ENCODE data around the gene QRICH2.
"Not testable (repeated sequence)": the region's sequence is repeated elsewhere in the genome, so short reads cannot be mapped to it uniquely, and the experiment has no call there.

Gene QRICH2, protein sequence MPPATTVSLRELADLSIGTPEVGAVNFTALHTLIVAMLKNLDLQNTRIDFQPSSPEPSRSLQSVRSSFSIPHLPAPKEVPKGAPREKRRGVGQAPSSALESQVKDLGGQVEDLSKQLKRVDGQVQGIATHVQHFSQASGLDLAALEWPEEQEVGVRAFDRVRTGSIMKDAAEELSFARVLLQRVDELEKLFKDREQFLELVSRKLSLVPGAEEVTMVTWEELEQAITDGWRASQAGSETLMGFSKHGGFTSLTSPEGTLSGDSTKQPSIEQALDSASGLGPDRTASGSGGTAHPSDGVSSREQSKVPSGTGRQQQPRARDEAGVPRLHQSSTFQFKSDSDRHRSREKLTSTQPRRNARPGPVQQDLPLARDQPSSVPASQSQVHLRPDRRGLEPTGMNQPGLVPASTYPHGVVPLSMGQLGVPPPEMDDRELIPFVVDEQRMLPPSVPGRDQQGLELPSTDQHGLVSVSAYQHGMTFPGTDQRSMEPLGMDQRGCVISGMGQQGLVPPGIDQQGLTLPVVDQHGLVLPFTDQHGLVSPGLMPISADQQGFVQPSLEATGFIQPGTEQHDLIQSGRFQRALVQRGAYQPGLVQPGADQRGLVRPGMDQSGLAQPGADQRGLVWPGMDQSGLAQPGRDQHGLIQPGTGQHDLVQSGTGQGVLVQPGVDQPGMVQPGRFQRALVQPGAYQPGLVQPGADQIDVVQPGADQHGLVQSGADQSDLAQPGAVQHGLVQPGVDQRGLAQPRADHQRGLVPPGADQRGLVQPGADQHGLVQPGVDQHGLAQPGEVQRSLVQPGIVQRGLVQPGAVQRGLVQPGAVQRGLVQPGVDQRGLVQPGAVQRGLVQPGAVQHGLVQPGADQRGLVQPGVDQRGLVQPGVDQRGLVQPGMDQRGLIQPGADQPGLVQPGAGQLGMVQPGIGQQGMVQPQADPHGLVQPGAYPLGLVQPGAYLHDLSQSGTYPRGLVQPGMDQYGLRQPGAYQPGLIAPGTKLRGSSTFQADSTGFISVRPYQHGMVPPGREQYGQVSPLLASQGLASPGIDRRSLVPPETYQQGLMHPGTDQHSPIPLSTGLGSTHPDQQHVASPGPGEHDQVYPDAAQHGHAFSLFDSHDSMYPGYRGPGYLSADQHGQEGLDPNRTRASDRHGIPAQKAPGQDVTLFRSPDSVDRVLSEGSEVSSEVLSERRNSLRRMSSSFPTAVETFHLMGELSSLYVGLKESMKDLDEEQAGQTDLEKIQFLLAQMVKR (N-terminal part only)

GRCh38 chr17:76307966-76308338 is at the start of gene QRICH2:
Gene QRICH2 (minus strand): TSS chr17:76308276. CDS start chr17:76307998, 278 bp downstream.
- no peak for DNase-seq (ENCODE audit: low read depth in 2 of 2)

GRCh38 chr17:76357597-76358158 is 49.6 kb upstream of the QRICH2 start:
- DNase-seq (ENCODE audit: low read depth in 2 of 2), result no peak

DNA sequence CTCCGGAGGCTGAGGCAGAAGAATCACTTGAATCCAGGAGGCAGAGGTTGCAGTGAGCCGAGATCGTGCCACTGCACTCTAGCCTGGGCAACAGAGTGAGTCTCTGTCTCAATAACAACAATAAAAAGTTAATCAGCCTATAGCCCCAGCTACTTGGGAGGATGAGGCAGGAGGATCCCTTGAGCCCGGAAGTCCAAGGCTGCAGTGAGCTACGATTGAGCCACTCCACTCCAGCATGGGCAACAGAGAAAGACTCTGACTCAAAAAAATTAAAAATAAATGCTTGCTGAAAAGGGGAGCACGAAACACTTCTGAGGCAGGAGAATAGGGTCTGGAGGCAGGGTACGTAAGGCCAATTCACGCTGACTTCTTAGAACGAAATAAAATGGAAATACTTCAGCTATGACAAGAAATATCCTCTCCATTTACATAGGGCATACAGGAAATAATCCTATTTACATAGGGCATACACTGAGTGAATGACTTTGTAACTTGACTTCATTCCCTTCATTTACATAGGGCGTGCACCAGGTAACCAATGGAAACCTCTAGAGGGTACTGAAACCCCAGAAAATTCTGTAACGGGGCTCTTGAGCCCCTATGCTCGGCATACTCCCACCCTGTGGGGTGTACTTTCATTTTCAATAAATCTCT is 48.9 kb upstream of the QRICH2 start:
- DNase-seq (ENCODE audit: low read depth in 2 of 2), result no peak

DNA sequence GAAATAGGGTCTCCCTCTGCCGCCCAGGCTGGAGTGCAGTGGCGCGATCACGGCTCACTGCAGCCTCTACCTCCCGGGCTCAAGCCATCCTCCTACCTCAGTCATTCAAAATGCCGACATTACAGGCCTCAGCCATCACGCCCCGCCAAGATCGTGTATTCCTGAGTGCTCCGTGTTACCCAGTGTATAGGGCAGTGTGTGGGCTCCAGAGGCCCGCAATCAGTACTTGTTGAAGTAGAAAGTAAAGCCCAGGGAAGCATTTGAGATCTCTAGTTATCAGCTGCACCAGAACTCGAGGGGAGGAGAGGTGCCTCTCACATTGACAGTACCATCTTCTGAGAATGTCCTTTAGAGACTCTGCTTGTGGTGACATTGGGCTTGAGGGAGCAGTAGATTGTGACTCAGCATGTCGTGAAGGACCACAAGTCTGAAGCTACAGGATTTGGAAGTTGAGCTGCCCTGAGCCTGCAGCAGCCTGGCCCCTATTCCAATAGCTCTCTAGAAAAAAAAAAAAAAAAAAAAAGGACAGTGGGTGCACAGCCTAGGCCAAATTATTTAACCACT is 46.8 kb upstream of the QRICH2 start:
- no peak for DNase-seq (ENCODE audit: low read depth in 2 of 2)

GRCh38 chr17:76354317-76354729 is 46.2 kb upstream of the QRICH2 start:
- no peak for DNase-seq (ENCODE audit: low read depth in 2 of 2)

- DNase-seq (ENCODE audit: low read depth in 2 of 2), result peak; percentile 71 to 77
Measured at GRCh38 chr17:76353599-76354316, 45.7 kb upstream of the QRICH2 start, which contains the start of gene PRPSAP1. Gene PRPSAP1 (minus strand): TSS chr17:76353916. CDS start chr17:76353703, 213 bp downstream.

- DNase-seq (ENCODE audit: low read depth in 2 of 2), result peak; percentile 5 to 11
Measured at GRCh38 chr17:76353004-76353598, 45.0 kb upstream of the QRICH2 start.

- no peak for DNase-seq (ENCODE audit: low read depth in 2 of 2)
Measured at GRCh38 chr17:76351526-76352071, 43.5 kb upstream of the QRICH2 start.

DNA sequence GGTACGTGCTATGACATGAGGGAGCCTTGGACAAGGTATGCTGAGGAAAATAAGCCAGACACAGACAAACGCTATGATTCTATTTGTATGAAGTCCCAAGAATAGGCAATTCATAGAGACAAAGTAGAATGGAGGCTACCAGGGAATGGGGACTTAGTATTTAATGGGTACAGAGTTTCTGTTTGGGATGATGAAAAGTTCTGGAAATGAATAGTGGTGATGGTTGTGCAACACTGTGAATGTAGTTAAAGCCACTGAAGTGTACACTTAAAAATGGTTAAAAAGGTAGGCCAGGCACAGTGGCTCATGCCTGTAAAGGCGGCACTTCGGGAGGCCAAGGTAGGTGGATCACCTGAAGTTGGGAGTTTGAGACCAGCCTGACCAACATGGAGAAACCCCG is 42.4 kb upstream of the QRICH2 start:
- DNase-seq (ENCODE audit: low read depth in 2 of 2), result no peak

DNA sequence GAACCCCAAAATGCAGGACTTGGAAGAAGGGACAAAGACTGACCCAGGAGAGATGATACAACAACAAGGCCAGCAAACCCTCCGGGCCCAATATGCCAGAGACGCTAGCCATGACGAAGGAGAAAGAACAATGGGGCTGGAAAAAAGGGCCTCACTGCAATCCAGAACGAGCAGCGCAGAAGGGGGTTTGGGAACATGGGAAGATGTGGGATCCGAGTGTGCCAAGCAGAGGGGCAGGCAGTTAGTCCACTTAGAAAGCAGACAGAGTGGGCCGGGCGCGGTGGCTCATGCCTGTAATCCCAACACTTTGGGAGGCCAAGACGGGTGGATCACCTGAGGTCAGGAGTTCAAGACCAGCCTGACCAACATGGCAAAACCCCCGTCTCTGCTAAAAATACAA is 38.9 kb upstream of the QRICH2 start:
- DNase-seq (ENCODE audit: low read depth in 2 of 2), result not testable (repeated sequence)

GRCh38 chr17:76345377-76345974 is 37.4 kb upstream of the QRICH2 start:
- DNase-seq (ENCODE audit: low read depth in 2 of 2), result no peak

DNA sequence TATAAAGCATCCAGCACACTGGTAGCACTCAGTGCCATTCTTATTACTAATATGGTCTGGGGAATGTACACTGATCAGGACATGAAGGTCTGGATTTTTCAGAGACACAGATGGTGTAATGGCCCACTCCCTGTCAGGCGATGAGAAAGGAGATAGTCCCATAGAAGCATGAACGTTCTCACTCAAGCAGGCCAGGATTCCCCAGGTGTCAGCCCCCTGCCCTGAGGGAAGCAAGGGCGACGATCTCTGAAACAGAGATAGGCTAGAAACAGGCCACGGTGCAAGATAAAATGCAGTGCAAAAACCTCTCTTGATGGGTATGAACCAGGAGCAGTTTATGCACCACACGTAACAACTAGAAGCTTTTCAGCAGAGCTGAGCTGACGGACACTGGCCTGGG is 35.0 kb upstream of the QRICH2 start:
- no peak for DNase-seq (ENCODE audit: low read depth in 2 of 2)

DNA sequence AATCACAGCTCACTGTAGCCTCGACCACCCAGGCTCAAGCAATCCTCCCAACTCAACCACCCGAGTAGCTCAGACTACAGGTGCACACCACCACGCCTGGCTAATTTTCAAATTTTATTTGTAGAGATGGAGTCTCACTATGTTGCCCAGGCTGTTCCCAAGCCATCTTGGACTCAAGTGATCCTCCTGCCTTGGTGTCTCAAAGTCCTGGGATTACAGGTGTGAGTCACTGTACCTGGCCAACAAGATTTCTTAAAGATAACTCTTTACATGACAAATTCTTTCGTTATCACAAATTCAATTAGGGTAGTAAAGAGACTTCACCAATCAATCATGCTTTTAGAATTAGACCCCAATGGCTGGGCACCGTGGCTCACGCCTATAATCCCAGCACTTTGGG is 33.2 kb upstream of the QRICH2 start:
- DNase-seq (ENCODE audit: low read depth in 2 of 2), result no peak

DNA sequence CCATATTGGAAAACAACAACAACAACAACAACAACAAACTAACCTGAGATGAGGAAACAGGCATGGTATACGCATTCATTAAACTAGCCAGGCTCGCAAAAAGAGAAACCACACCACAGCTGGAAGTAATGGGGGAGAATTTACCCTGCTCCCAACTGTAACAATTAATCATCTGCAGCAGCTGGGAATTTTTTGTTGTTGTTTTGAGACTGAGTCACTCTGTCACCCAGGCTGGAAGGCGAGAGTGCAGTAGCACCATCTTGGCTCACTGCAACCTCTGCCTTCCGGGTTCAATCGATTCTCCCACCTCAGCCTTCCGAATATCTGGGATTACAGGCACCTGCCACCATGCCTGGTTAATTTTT is 29.3 kb upstream of the QRICH2 start:
- DNase-seq (ENCODE audit: low read depth in 2 of 2), result no peak

DNA sequence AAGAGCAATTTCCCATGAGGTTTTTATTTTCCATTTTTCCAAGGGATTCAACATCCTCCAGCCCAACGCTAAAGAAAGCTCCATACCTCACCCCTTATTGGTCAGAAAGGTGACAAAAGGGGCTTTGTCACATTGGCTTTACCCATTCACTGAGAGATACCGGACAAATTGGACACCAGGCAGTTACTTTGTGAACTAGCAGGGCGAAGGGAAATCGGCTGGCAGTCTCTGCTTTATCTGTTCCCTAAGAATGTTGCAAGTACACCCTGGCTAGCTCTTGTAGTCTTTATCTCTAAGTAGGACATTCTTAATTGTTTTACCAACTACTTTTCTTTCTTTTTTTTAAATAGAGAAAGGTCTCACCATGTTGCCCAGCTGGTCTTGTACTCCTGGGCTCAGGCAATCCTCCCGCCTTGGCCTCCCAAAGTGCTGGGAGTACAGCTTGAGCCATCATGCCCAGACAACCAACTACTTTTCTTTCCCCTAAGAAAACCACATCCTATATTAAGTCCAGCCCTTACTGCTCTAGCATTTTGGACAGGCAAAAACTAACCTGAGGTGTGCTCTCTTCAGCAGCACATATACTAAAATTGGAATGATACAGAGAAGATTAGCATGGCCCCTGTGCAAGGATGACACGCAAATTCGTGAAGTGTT is 28.8 kb upstream of the QRICH2 start:
- DNase-seq (ENCODE audit: low read depth in 2 of 2), result no peak

DNA sequence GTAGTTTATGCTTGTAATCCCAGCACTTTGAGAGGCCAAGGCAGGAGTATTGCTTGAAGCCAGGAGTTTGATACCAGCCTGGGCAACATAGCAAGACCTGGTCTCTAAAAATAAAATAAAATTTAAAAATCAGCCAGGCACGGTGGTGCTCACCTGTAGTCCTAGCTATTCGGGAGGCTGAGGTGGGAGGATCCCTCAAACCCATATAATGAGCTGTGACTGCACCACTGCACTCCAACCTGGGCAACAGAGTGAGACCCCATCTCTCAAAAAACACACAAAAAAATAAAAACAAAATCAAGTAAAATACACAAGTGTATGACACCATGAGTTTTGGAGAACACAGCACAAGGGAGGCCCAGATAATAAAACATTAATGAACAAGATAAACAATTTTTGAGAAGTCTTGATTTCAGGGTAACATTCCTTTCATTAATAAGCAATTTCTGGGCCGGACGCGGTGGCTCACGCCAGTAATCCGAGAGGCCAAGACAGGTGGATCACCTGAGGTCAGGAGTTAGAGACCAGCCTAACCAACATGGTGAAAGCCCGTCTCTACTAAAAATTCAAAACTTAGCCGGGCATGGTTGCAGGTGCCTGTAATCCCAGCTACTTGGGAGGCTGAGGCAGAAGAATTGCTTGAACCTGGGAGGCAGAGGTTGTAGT is 27.8 kb upstream of the QRICH2 start:
- DNase-seq (ENCODE audit: low read depth in 2 of 2), result no peak

- no peak for DNase-seq (ENCODE audit: low read depth in 2 of 2)
Measured at GRCh38 chr17:76333673-76334505, 25.8 kb upstream of the QRICH2 start.
